H9 (cell line): Measurements from ENCODE around the gene DIS3L2. TPM values are rescaled to one million over a fixed set of nuclear protein-coding genes. Genes with fewer than 3 reads are reported as not detected.

Experiments used
- DNase-seq: peaks from one replicate; pipeline ENCODE4 v3.0.0-alpha.2; 2017
- H2AFZ ChIP-seq: one replicate; pipeline ENCODE4 v1.6.1; 2013; ENCODE audit warnings: mild to moderate bottlenecking, low read length, control low read depth, moderate library complexity
- H2AK5ac ChIP-seq: 2 replicates; pipeline ENCODE4 v1.6.1; 2013; ENCODE audit warnings: low read length, control low read depth, mixed read lengths; ENCODE audit not compliant: insufficient read length
- H2BK120ac ChIP-seq: one replicate; pipeline ENCODE4 v1.6.1; 2013; ENCODE audit warnings: low read depth, mild to moderate bottlenecking, low read length, control low read depth, inconsistent platforms; ENCODE audit not compliant: poor library complexity, severe bottlenecking
- H2BK12ac ChIP-seq: 2 replicates; pipeline ENCODE4 v1.6.1; 2013; ENCODE audit warnings: low read length, control low read depth, mixed read lengths, low read depth; ENCODE audit not compliant: insufficient read length
- H2BK15ac ChIP-seq: 2 replicates; pipeline ENCODE4 v1.6.1; 2013; ENCODE audit warnings: low read depth, low read length, control low read depth
- H2BK20ac ChIP-seq: one replicate; pipeline ENCODE4 v1.6.1; 2013; ENCODE audit warnings: low read depth, mild to moderate bottlenecking, low read length, control low read depth, inconsistent platforms; ENCODE audit not compliant: poor library complexity, severe bottlenecking
- H2BK5ac ChIP-seq: 2 replicates; pipeline ENCODE4 v1.6.1; 2013; ENCODE audit warnings: low read length, control low read depth, mixed read lengths; ENCODE audit not compliant: insufficient read length
- H3K14ac ChIP-seq: 2 replicates; pipeline ENCODE4 v1.6.1; 2013; ENCODE audit warnings: low read length, control low read depth; ENCODE audit not compliant: insufficient read depth
- H3K18ac ChIP-seq: 2 replicates; pipeline ENCODE4 v1.6.1; 2013; ENCODE audit warnings: low read depth, mild to moderate bottlenecking, mixed read lengths, low read length, control low read depth; ENCODE audit not compliant: insufficient read length
- H3K23ac ChIP-seq: 2 replicates; pipeline ENCODE4 v1.6.1; 2013; ENCODE audit warnings: low read length, control low read depth, mixed read lengths, low read depth; ENCODE audit not compliant: insufficient read length
- H3K23me2 ChIP-seq: 2 replicates; pipeline ENCODE4 v1.6.1; 2013; ENCODE audit warnings: low read depth, mild to moderate bottlenecking, mixed read lengths, low read length, control low read depth; ENCODE audit not compliant: insufficient read length, poor library complexity, severe bottlenecking
- H3K27ac ChIP-seq: 2 replicates; pipeline ENCODE4 v1.5.1; 2013; ENCODE audit warnings: low read length, control low read depth, mixed read lengths, low read depth; ENCODE audit not compliant: insufficient read length
- H3K27me3 ChIP-seq: 2 replicates; pipeline ENCODE4 v1.6.1; 2013; ENCODE audit warnings: low read length, control low read depth, inconsistent platforms; ENCODE audit not compliant: insufficient read depth
- H3K4ac ChIP-seq: 2 replicates; pipeline ENCODE4 v1.6.1; 2013; ENCODE audit warnings: low read depth, mild to moderate bottlenecking, control low read depth, inconsistent platforms, low read length, moderate library complexity
- H3K4me1 ChIP-seq: 2 replicates; pipeline ENCODE4 v1.6.1; 2013; ENCODE audit warnings: low read length, control low read depth, inconsistent platforms; ENCODE audit not compliant: insufficient read depth
- H3K4me2 ChIP-seq: 2 replicates; pipeline ENCODE4 v1.6.1; 2013; ENCODE audit warnings: low read length, control low read depth, mixed read lengths; ENCODE audit not compliant: insufficient read length, insufficient read depth
- H3K56ac ChIP-seq: 2 replicates; pipeline ENCODE4 v1.6.1; 2013; ENCODE audit warnings: low read depth, mild to moderate bottlenecking, mixed read lengths, low read length, control low read depth; ENCODE audit not compliant: insufficient read length
- H3K79me1 ChIP-seq: 2 replicates; pipeline ENCODE4 v1.6.1; 2013; ENCODE audit warnings: low read depth, mild to moderate bottlenecking, moderate library complexity, low read length, control low read depth, inconsistent platforms; ENCODE audit not compliant: insufficient read depth, poor library complexity, severe bottlenecking
- H3K79me2 ChIP-seq: 2 replicates; pipeline ENCODE4 v1.6.1; 2013; ENCODE audit warnings: low read length, control low read depth, inconsistent platforms; ENCODE audit not compliant: insufficient read depth
- H3K9ac ChIP-seq: 2 replicates; pipeline ENCODE4 v1.6.1; 2013; ENCODE audit warnings: low read length, control low read depth, mixed read lengths; ENCODE audit not compliant: insufficient read length; ENCODE audit errors: extremely low read depth
- H3K9me3 ChIP-seq: one replicate; pipeline ENCODE4 v1.6.1; 2013; ENCODE audit warnings: low read depth, low read length, inconsistent platforms; ENCODE audit not compliant: control insufficient read depth
- H3T11ph ChIP-seq: one replicate; pipeline ENCODE4 v1.6.1; 2013; ENCODE audit warnings: mild to moderate bottlenecking, low read length, control low read depth, inconsistent platforms
- H4K20me1 ChIP-seq: one replicate; pipeline ENCODE4 v1.6.1; 2013; ENCODE audit not compliant: control insufficient read depth, insufficient read length, insufficient read depth
- H4K5ac ChIP-seq: 2 replicates; pipeline ENCODE4 v1.6.1; 2013; ENCODE audit warnings: low read depth, mild to moderate bottlenecking, mixed read lengths, low read length, control low read depth; ENCODE audit not compliant: insufficient read length
- H4K8ac ChIP-seq: replicated peaks from 2 replicates; pipeline ENCODE4 v1.6.1; 2013; ENCODE audit warnings: low read length, control low read depth, mixed read lengths, low read depth; ENCODE audit not compliant: insufficient read length
- H4K91ac ChIP-seq: 2 replicates; pipeline ENCODE4 v1.6.1; 2013; ENCODE audit warnings: low read depth, mild to moderate bottlenecking, moderate library complexity, mixed read lengths, low read length, control low read depth; ENCODE audit not compliant: insufficient read length
- H3K27ac Mint-ChIP-seq, 3 experiments: 2 replicates in 2 of 3; 3 replicates in 1 of 3; pipeline ENCODE4 v1.8.0; 2020 to 2021; ENCODE audit warnings: mixed read lengths in 3 of 3, mild to moderate bottlenecking in 1 of 3, moderate library complexity in 1 of 3
- H3K27me3 Mint-ChIP-seq: 2 replicates; pipeline ENCODE4 v1.8.0; 2021; ENCODE audit warnings: low read depth, mild to moderate bottlenecking, moderate library complexity, mixed read lengths
- H3K36me3 Mint-ChIP-seq, 3 experiments: 2 replicates in 2 of 3; 3 replicates in 1 of 3; pipeline ENCODE4 v1.8.0; 2020 to 2021; ENCODE audit warnings: low read depth in 3 of 3, mixed read lengths in 3 of 3; ENCODE audit not compliant: insufficient read depth in 1 of 3
- H3K4me1 Mint-ChIP-seq, 2 experiments: 2 replicates each; pipeline ENCODE4 v1.8.0; 2020; ENCODE audit warnings: mixed read lengths in 2 of 2
- H3K4me3 Mint-ChIP-seq, 2 experiments: 2 replicates in 1 of 2; 3 replicates in 1 of 2; pipeline ENCODE4 v1.8.0; 2020 to 2021; ENCODE audit warnings: mild to moderate bottlenecking in 2 of 2, mixed read lengths in 2 of 2, moderate library complexity in 1 of 2
- H3K9me3 Mint-ChIP-seq, 2 experiments: 2 replicates in 1 of 2; 3 replicates in 1 of 2; pipeline ENCODE4 v1.8.0; 2020; ENCODE audit warnings: mild to moderate bottlenecking in 2 of 2, mixed read lengths in 2 of 2, moderate library complexity in 1 of 2
- WGBS: extraction: QIAGEN DNeasy Blood & Tissue Kit; methylation state at CpG from one replicate; pipeline ENCODE4 v1.1.7; 2013; ENCODE audit warnings: missing lambda C conversion rate, low lambda C conversion rate, mixed read lengths; ENCODE audit not compliant: insufficient read length; ENCODE audit errors: extremely low coverage; 5-methylcytosine and 5-hydroxymethylcytosine counted together
- total RNA-seq: library from RNA; stranded (reverse); gene quantifications from 2 replicates; pipeline ENCODE4 v1.2.1, GENCODE V29; 2021
- TF ChIP-seq, protein P1 (sequence below): fragments of 200-600 bp; sonication (generic); conservative IDR thresholded peaks from 3 replicates; pipeline ENCODE4 v1.8.0; 2021; ENCODE audit warnings: antibody characterized with exemption, mild to moderate bottlenecking

DIS3L2 gene
- total RNA-seq, 1 experiment from 2014 or later: 28.1 TPM

- TF ChIP-seq, protein P1, sequence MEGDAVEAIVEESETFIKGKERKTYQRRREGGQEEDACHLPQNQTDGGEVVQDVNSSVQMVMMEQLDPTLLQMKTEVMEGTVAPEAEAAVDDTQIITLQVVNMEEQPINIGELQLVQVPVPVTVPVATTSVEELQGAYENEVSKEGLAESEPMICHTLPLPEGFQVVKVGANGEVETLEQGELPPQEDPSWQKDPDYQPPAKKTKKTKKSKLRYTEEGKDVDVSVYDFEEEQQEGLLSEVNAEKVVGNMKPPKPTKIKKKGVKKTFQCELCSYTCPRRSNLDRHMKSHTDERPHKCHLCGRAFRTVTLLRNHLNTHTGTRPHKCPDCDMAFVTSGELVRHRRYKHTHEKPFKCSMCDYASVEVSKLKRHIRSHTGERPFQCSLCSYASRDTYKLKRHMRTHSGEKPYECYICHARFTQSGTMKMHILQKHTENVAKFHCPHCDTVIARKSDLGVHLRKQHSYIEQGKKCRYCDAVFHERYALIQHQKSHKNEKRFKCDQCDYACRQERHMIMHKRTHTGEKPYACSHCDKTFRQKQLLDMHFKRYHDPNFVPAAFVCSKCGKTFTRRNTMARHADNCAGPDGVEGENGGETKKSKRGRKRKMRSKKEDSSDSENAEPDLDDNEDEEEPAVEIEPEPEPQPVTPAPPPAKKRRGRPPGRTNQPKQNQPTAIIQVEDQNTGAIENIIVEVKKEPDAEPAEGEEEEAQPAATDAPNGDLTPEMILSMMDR: peak; percentile 96
- peak; percentile 82 for DNase-seq
- no CpG with 5 or more reads among the region's 9 CpGs for WGBS
Measured at GRCh38 chr2:232292395-232293154, 331.1 kb downstream of the DIS3L2 start.

More at GRCh38 chr2:232292395-232293154, 331.1 kb downstream of the DIS3L2 start:
- H3K27ac ChIP-seq: no peak overlapping the region
- Mint-ChIP-seq H3K4me1 (peaks cover 14 to 16% of the 10 kb centered on the region in 2 experiments), H3K9me3 (no peaks in the 10 kb centered on the region), H3K36me3 (peaks cover 0 to 1% (median 0%) of the 10 kb centered on the region in 3 experiments; a peak in 2 of 7 replicates), H3K4me3 (no peak overlapping the region), H3K27ac (peak overlapping the region in 2 of 3 experiments; percentile 19 to 37; a peak in 3 of 7 replicates), H3K27me3 (peaks cover 2% of the 10 kb centered on the region; the same call in 1 of the 2 replicates)
- no peak overlapping the region for H3K14ac ChIP-seq
- H2BK15ac ChIP-seq: no peak overlapping the region
- H3K79me1 ChIP-seq: no peaks in the 10 kb centered on the region
- H3K9ac ChIP-seq: no peak overlapping the region
- H2BK5ac ChIP-seq: no peak overlapping the region
- no peak overlapping the region for H4K8ac ChIP-seq
- H2AK5ac ChIP-seq: no peak overlapping the region
- peaks cover 2% of the 10 kb centered on the region; the same call in 1 of the 2 replicates for H3K4me1 ChIP-seq
- H4K20me1 ChIP-seq: no peaks in the 10 kb centered on the region
- no peak overlapping the region for H3T11ph ChIP-seq
- no peaks in the 10 kb centered on the region for H3K9me3 ChIP-seq
- no peaks in the 10 kb centered on the region for H3K27me3 ChIP-seq
- no peak overlapping the region for H2AFZ ChIP-seq
- H3K18ac ChIP-seq: no peak overlapping the region
- H2BK12ac ChIP-seq: no peak overlapping the region
- H3K4me2 ChIP-seq: no peak overlapping the region
- no peak overlapping the region for H2BK20ac ChIP-seq
- H3K23me2 ChIP-seq: no peaks in the 10 kb centered on the region
- H3K79me2 ChIP-seq: no peaks in the 10 kb centered on the region
- H3K4ac ChIP-seq: no peak overlapping the region
- no peak overlapping the region for H3K56ac ChIP-seq
- H3K23ac ChIP-seq: no peak overlapping the region
- H4K91ac ChIP-seq: no peak overlapping the region
- no peak overlapping the region for H4K5ac ChIP-seq
- no peak overlapping the region for H2BK120ac ChIP-seq
